Right cardiac atrium (tissue), 5 donors: ENCODE measurements around the gene FOXP1. TPM values are rescaled to one million over a fixed set of nuclear protein-coding genes. Genes with fewer than 3 reads are reported as not detected.

Experiments
- ATAC-seq, 2 donors: fragments of 200-7000 bp; cut with Tn5 transposase; one replicate each; pipeline versions ENCODE4 v1.8.0 to v1.9.1; 2020; ENCODE audit warnings: moderate library complexity in 2 of 2, mild to moderate bottlenecking in 1 of 2
- DNase-seq, 3 donors: peaks; one replicate each; pipeline ENCODE4 v3.0.0-alpha.2; 2020
- H3K27ac ChIP-seq: one replicate; pipeline ENCODE4 v1.5.1; 2013; ENCODE audit warnings: mild to moderate bottlenecking, low read length, control low read depth, moderate library complexity
- H3K27me3 ChIP-seq: one replicate; pipeline ENCODE4 v1.6.1; 2013; ENCODE audit not compliant: control insufficient read depth, insufficient read depth
- H3K4me1 ChIP-seq: one replicate; pipeline ENCODE4 v1.6.1; 2013; ENCODE audit warnings: low read length; ENCODE audit not compliant: control insufficient read depth, insufficient read depth
- H3K4me3 ChIP-seq: one replicate; pipeline ENCODE4 v1.5.1; 2013; ENCODE audit warnings: low read length, control low read depth
- H3K9me3 ChIP-seq: one replicate; pipeline ENCODE4 v1.6.1; 2013; ENCODE audit warnings: low read length; ENCODE audit not compliant: control insufficient read depth
- WGBS: extraction: QIAGEN DNeasy Blood & Tissue Kit; methylation state at CpG from one replicate; pipeline ENCODE4 v1.1.7; 2013; 5-methylcytosine and 5-hydroxymethylcytosine counted together
- intact Hi-C, 4 donors: fragments of 100-400 bp; cut with DNase I; formaldehyde crosslinking; loops; one replicate each; pipeline versions ENCODE4 v1.11.0 to v1.14.0; 2022 to 2023
- polyA plus RNA-seq: library from polyadenylated mRNA; stranded (reverse); fragments of 200-250 nt; gene quantifications from one replicate; pipeline ENCODE4 v1.2.3, GENCODE V29; 2013
- total RNA-seq, 4 donors: library from RNA; stranded (reverse); fragmentation: NEBNext Ultra II Directional; extraction: Animal tissue kit (Norgen Biotek cat#: 25700); gene quantifications; one replicate each; pipeline ENCODE4 v1.2.1, GENCODE V29; 2021
- donor health status: healthy with polysubstance abuse.
- donor health status: DM: no; HTN: yes; CAD: no.
- donor health status: DM: no; HTN: no; CAD: no.
- donor health status: DM: no; HTN: yes; CAD: no; lungs with severe emphysema.
- donor health status: DM: yes; HTN: yes; CAD: no.

FOXP1 gene
- total and polyA plus RNA-seq, 5 donors: 13.6 to 63.4 (median 57.4) TPM

- intact Hi-C loops: no loop called here
- peak; percentile 48 to 71 for ATAC-seq
Measured at GRCh38 chr3:71504250-71505036, 79.1 kb downstream of the FOXP1 start.

GRCh38 chr3:71503525-71504249 lies 79.8 kb downstream of the FOXP1 start:
- intact Hi-C loops: no loop called here
- H3K27ac ChIP-seq: no peak overlapping the region

More at GRCh38 chr3:71504250-71505036, 79.1 kb downstream of the FOXP1 start:
- Histone ChIP-seq H3K27me3 (no peaks in the 10 kb centered on the region), H3K4me1 (peaks cover 8% of the 10 kb centered on the region), H3K9me3 (no peaks in the 10 kb centered on the region), H3K27ac (no peak overlapping the region), H3K4me3 (no peak overlapping the region)
- no peak for DNase-seq
- 66% methylated on average over 15 of the region's 15 CpGs for WGBS

GRCh38 chr3:71502066-71502625 lies 81.4 kb downstream of the FOXP1 start:
- Histone ChIP-seq H3K4me1 (peaks cover 13% of the 10 kb centered on the region), H3K4me3 (no peak overlapping the region), H3K27me3 (no peaks in the 10 kb centered on the region), H3K27ac (no peak overlapping the region), H3K9me3 (no peaks in the 10 kb centered on the region)
- ATAC-seq: no peak
- DNase-seq: no peak
- intact Hi-C loops: no loop called here
- WGBS: 90% methylated on average over 5 of the region's 5 CpGs

More at GRCh38 chr3:71503525-71504249, 79.8 kb downstream of the FOXP1 start:
- peaks cover 11% of the 10 kb centered on the region for H3K4me1 ChIP-seq
- DNase-seq: no peak
- no peaks in the 10 kb centered on the region for H3K27me3 ChIP-seq
- ATAC-seq: no peak
- no peak overlapping the region for H3K4me3 ChIP-seq
- WGBS: 93% methylated on average over 10 of the region's 10 CpGs
- H3K9me3 ChIP-seq: no peaks in the 10 kb centered on the region

GRCh38 chr3:71500696-71501095 lies 82.8 kb downstream of the FOXP1 start:
- ATAC-seq (no peak), DNase-seq (no peak)
- H3K27ac ChIP-seq: no peak overlapping the region
- WGBS: 94% methylated on average over 6 of the region's 6 CpGs
- no peaks in the 10 kb centered on the region for H3K9me3 ChIP-seq
- no peak overlapping the region for H3K4me3 ChIP-seq
- H3K27me3 ChIP-seq: no peaks in the 10 kb centered on the region
- H3K4me1 ChIP-seq: peaks cover 15% of the 10 kb centered on the region
- intact Hi-C loops: no loop called here

- DNase-seq: no peak
- Histone ChIP-seq H3K4me1 (peaks cover 8% of the 10 kb centered on the region), H3K9me3 (no peaks in the 10 kb centered on the region), H3K27me3 (no peaks in the 10 kb centered on the region), H3K27ac (no peak overlapping the region), H3K4me3 (no peak overlapping the region)
- intact Hi-C loops: no loop called here
- no peak for ATAC-seq
- 87% methylated on average over 6 of the region's 6 CpGs for WGBS
Measured at GRCh38 chr3:71499227-71499876, 84.2 kb downstream of the FOXP1 start.

GRCh38 chr3:71498543-71498942 lies 85.0 kb downstream of the FOXP1 start:
- no peak for ATAC-seq
- peak overlapping the region; percentile 48 for H3K27ac ChIP-seq
- intact Hi-C loops: no loop called here
- WGBS: 79% methylated on average over 3 of the region's 3 CpGs
- H3K27me3 ChIP-seq: no peaks in the 10 kb centered on the region
- no peak overlapping the region for H3K4me3 ChIP-seq
- no peaks in the 10 kb centered on the region for H3K9me3 ChIP-seq
- H3K4me1 ChIP-seq: peaks cover 8% of the 10 kb centered on the region
- DNase-seq: no peak

- Histone ChIP-seq H3K27me3 (no peaks in the 10 kb centered on the region), H3K4me1 (peaks cover 8% of the 10 kb centered on the region), H3K9me3 (no peaks in the 10 kb centered on the region), H3K4me3 (no peak overlapping the region), H3K27ac (peak overlapping the region; percentile 54)
- intact Hi-C loops: no loop called here
- 87% methylated on average over 5 of the region's 5 CpGs for WGBS
- no peak for ATAC-seq
- no peak for DNase-seq
Measured at GRCh38 chr3:71497971-71498444, 85.5 kb downstream of the FOXP1 start.

- intact Hi-C loops: no loop called here
- no peak overlapping the region for H3K27ac ChIP-seq
- WGBS: 92% methylated on average over 1 of the region's 1 CpG
Measured at GRCh38 chr3:71497367-71497897, 86.1 kb downstream of the FOXP1 start.

GRCh38 chr3:71495708-71496472 lies 87.6 kb downstream of the FOXP1 start:
- Histone ChIP-seq H3K27ac (no peak overlapping the region), H3K9me3 (no peaks in the 10 kb centered on the region), H3K4me3 (no peak overlapping the region), H3K27me3 (no peaks in the 10 kb centered on the region), H3K4me1 (peaks cover 8% of the 10 kb centered on the region)
- intact Hi-C loops: no loop called here
- ATAC-seq: peak in 1 of 2 donors; percentile 60
- DNase-seq: no peak
- WGBS: 83% methylated on average over 5 of the region's 5 CpGs

More at GRCh38 chr3:71497367-71497897, 86.1 kb downstream of the FOXP1 start:
- no peak overlapping the region for H3K4me3 ChIP-seq
- DNase-seq: no peak
- no peaks in the 10 kb centered on the region for H3K9me3 ChIP-seq
- no peaks in the 10 kb centered on the region for H3K27me3 ChIP-seq
- no peak for ATAC-seq
- peaks cover 8% of the 10 kb centered on the region for H3K4me1 ChIP-seq

- H3K27ac ChIP-seq: no peak overlapping the region
- H3K27me3 ChIP-seq: no peaks in the 10 kb centered on the region
- ATAC-seq (no peak), DNase-seq (no peak)
- intact Hi-C loops: no loop called here
- 94% methylated on average over 5 of the region's 5 CpGs for WGBS
- peaks cover 8% of the 10 kb centered on the region for H3K4me1 ChIP-seq
- H3K9me3 ChIP-seq: no peaks in the 10 kb centered on the region
- no peak overlapping the region for H3K4me3 ChIP-seq
Measured at GRCh38 chr3:71494212-71494611, 89.3 kb downstream of the FOXP1 start.
